ENCODE results near the gene ACTR2. TPM values are rescaled to one million over a fixed set of nuclear protein-coding genes. Genes with fewer than 3 reads are reported as not detected.

Gene ACTR2
- total and polyA plus RNA-seq, 2 of the 13 experiments (the other 11 are each of a cell fraction or from before 2014, with no cell fraction given), result 51.2 to 100 TPM

DNA sequence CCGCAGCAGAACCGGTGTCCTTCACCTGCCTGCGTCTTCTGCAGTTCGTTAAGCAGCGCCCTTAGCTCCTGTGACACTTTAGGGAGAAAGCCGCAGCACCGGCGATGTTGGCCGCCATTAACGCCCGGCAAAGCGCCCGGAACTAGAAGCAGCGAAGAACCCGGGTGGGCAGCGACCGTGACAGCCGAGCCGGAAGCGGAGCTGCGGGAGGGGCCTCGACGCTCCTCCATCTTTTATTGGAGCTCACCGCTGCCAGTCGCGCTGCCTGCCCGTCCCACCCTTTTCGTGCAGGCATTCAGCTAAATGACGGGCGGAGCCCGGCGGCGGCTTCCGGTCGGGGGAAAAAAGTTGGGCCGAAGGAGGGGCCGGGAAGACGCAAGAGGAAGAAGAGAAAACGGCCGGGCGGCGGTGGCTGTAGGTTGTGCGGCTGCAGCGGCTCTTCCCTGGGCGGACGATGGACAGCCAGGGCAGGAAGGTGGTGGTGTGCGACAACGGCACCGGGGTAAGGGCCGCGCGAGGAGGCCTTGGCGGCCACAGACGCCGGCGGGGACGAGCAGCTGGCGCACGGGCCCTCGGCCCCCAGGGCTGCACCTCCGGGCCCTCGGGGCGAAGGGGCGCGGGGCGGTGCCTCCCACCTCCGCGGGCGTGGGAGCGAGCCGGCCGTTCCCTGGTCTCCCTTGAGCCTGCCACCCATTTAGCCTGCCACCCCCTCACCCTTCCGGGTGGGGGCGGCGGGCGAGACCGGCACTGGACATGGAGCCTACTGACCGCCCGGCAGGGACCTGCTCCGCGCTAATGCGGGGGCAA, at the start of gene ACTR2 (continued):
- TF ChIP-seq, protein P1, sequence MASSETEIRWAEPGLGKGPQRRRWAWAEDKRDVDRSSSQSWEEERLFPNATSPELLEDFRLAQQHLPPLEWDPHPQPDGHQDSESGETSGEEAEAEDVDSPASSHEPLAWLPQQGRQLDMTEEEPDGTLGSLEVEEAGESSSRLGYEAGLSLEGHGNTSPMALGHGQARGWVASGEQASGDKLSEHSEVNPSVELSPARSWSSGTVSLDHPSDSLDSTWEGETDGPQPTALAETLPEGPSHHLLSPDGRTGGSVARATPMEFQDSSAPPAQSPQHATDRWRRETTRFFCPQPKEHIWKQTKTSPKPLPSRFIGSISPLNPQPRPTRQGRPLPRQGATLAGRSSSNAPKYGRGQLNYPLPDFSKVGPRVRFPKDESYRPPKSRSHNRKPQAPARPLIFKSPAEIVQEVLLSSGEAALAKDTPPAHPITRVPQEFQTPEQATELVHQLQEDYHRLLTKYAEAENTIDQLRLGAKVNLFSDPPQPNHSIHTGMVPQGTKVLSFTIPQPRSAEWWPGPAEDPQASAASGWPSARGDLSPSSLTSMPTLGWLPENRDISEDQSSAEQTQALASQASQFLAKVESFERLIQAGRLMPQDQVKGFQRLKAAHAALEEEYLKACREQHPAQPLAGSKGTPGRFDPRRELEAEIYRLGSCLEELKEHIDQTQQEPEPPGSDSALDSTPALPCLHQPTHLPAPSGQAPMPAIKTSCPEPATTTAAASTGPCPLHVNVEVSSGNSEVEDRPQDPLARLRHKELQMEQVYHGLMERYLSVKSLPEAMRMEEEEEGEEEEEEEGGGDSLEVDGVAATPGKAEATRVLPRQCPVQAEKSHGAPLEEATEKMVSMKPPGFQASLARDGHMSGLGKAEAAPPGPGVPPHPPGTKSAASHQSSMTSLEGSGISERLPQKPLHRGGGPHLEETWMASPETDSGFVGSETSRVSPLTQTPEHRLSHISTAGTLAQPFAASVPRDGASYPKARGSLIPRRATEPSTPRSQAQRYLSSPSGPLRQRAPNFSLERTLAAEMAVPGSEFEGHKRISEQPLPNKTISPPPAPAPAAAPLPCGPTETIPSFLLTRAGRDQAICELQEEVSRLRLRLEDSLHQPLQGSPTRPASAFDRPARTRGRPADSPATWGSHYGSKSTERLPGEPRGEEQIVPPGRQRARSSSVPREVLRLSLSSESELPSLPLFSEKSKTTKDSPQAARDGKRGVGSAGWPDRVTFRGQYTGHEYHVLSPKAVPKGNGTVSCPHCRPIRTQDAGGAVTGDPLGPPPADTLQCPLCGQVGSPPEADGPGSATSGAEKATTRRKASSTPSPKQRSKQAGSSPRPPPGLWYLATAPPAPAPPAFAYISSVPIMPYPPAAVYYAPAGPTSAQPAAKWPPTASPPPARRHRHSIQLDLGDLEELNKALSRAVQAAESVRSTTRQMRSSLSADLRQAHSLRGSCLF (CRISPR knock-in tag; IDR thresholded peaks at IDR 0.05; ENCODE audit: borderline replicate concordance), result no peak
- peak; percentile 84 for TF ChIP-seq IKZF4 (CRISPR knock-in tag; IDR thresholded peaks at IDR 0.05; ENCODE audit: borderline replicate concordance, low read depth, not compliant biosample characterization)
- TF ChIP-seq, protein P2, sequence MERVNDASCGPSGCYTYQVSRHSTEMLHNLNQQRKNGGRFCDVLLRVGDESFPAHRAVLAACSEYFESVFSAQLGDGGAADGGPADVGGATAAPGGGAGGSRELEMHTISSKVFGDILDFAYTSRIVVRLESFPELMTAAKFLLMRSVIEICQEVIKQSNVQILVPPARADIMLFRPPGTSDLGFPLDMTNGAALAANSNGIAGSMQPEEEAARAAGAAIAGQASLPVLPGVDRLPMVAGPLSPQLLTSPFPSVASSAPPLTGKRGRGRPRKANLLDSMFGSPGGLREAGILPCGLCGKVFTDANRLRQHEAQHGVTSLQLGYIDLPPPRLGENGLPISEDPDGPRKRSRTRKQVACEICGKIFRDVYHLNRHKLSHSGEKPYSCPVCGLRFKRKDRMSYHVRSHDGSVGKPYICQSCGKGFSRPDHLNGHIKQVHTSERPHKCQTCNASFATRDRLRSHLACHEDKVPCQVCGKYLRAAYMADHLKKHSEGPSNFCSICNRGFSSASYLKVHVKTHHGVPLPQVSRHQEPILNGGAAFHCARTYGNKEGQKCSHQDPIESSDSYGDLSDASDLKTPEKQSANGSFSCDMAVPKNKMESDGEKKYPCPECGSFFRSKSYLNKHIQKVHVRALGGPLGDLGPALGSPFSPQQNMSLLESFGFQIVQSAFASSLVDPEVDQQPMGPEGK (CRISPR knock-in tag; IDR thresholded peaks at IDR 0.05), result peak; percentile 93
- TF ChIP-seq ZNF333 (CRISPR knock-in tag; IDR thresholded peaks at IDR 0.05; ENCODE audit: borderline replicate concordance), result peak; percentile 82; the same call in 1 of the 2 replicates
- peak; percentile 76; the same call in 1 of the 2 replicates for TF ChIP-seq ZNF607 (CRISPR knock-in tag; IDR thresholded peaks at IDR 0.05; ENCODE audit: borderline replicate concordance)
- TF ChIP-seq, protein P3, sequence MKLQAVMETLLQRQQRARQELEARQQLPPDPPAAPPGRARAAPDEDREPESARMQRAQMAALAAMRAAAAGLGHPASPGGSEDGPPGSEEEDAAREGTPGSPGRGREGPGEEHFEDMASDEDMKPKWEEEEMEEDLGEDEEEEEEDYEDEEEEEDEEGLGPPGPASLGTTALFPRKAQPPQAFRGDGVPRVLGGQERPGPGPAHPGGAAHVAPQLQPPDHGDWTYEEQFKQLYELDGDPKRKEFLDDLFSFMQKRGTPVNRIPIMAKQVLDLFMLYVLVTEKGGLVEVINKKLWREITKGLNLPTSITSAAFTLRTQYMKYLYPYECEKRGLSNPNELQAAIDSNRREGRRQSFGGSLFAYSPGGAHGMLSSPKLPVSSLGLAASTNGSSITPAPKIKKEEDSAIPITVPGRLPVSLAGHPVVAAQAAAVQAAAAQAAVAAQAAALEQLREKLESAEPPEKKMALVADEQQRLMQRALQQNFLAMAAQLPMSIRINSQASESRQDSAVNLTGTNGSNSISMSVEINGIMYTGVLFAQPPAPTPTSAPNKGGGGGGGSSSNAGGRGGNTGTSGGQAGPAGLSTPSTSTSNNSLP (IDR thresholded peaks at IDR 0.05; ENCODE audit: low read depth, low read length), result no peak
- TF ChIP-seq, protein P4, sequence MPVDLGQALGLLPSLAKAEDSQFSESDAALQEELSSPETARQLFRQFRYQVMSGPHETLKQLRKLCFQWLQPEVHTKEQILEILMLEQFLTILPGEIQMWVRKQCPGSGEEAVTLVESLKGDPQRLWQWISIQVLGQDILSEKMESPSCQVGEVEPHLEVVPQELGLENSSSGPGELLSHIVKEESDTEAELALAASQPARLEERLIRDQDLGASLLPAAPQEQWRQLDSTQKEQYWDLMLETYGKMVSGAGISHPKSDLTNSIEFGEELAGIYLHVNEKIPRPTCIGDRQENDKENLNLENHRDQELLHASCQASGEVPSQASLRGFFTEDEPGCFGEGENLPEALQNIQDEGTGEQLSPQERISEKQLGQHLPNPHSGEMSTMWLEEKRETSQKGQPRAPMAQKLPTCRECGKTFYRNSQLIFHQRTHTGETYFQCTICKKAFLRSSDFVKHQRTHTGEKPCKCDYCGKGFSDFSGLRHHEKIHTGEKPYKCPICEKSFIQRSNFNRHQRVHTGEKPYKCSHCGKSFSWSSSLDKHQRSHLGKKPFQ (CRISPR knock-in tag; IDR thresholded peaks at IDR 0.05; ENCODE audit: insufficient replicate concordance), result peak; percentile 95
- peak; percentile 25; the same call in 1 of the 2 replicates for TF ChIP-seq RARG (CRISPR knock-in tag; IDR thresholded peaks at IDR 0.05; ENCODE audit: low read depth)
- TF ChIP-seq KMT2A (CRISPR knock-in tag; IDR thresholded peaks at IDR 0.05), result peak; percentile 89
- peak; percentile 78; the same call in 1 of the 2 replicates for TF ChIP-seq TMF1 (CRISPR knock-in tag; IDR thresholded peaks at IDR 0.05; ENCODE audit: low read depth)
- TF ChIP-seq, protein P5, sequence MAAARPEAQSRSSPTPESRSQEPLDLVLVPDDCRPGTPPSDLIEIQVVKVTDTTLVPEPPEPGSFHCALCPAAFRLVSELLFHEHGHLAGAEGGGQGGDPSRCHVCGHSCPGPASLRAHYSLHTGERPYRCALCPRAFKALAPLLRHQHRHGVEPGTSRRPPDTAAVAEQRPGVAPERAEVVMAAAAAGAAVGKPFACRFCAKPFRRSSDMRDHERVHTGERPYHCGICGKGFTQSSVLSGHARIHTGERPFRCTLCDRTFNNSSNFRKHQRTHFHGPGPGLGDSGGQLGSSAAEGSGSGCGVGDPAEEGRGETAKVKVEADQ (CRISPR knock-in tag; IDR thresholded peaks at IDR 0.05; ENCODE audit: borderline replicate concordance), result no peak; the same call in none of the 2 replicates
- TF ChIP-seq ZNF234 (CRISPR knock-in tag; conservative IDR thresholded peaks at IDR 0.05), result no peak; the same call in 1 of the 2 replicates
- TF ChIP-seq FOXK2 (IDR thresholded peaks at IDR 0.05), result no peak
- peak; percentile 86; the same call in 1 of the 2 replicates for TF ChIP-seq ZNF44 (CRISPR knock-in tag; IDR thresholded peaks at IDR 0.05)
- TF ChIP-seq PCBP2 (optimal IDR thresholded peaks at IDR 0.05; ENCODE audit: low read depth, low read length, poor library complexity, severe bottlenecking), result no peak
- TF ChIP-seq ZFP36L2 (CRISPR knock-in tag; IDR thresholded peaks at IDR 0.05), result peak; percentile 48; the same call in 1 of the 2 replicates

All from HepG2 (cell line).